ENCODE results near the gene MPPED2. TPM values are rescaled to one million over a fixed set of nuclear protein-coding genes. Genes with fewer than 3 reads are reported as not detected.
A peak's percentile ranks its signal among the peaks of the same experiment; 100 is the strongest.

Gene MPPED2
- total and polyA plus RNA-seq, 12 donors: 2.2 to 15.1 (median 10.4) TPM

DNA sequence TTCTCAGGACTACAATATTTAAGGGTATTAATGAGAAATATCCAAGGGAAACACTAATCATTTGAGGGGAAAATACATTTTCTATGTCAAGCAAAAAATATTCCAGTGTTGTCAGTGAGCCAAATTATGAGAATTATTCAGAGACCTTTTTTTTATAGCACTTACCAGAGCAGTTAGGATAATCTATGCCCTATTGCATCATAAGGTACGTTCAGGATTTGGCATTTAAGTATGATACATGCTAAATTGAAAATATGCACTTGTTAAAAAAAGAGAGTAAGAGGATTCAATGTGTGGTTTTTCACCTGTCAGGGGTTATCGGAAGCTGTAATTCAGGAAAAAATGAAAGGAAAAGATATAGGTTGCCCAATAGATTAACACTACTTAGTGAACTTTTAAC lies 17.2 kb upstream of the MPPED2 start:
- Histone ChIP-seq H3K27ac (no peak overlapping the region), H3K4me1 (no peaks in the 10 kb centered on the region)
- TF ChIP-seq, protein P1, sequence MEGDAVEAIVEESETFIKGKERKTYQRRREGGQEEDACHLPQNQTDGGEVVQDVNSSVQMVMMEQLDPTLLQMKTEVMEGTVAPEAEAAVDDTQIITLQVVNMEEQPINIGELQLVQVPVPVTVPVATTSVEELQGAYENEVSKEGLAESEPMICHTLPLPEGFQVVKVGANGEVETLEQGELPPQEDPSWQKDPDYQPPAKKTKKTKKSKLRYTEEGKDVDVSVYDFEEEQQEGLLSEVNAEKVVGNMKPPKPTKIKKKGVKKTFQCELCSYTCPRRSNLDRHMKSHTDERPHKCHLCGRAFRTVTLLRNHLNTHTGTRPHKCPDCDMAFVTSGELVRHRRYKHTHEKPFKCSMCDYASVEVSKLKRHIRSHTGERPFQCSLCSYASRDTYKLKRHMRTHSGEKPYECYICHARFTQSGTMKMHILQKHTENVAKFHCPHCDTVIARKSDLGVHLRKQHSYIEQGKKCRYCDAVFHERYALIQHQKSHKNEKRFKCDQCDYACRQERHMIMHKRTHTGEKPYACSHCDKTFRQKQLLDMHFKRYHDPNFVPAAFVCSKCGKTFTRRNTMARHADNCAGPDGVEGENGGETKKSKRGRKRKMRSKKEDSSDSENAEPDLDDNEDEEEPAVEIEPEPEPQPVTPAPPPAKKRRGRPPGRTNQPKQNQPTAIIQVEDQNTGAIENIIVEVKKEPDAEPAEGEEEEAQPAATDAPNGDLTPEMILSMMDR (IDR thresholded peaks at IDR 0.05): no peak

DNA sequence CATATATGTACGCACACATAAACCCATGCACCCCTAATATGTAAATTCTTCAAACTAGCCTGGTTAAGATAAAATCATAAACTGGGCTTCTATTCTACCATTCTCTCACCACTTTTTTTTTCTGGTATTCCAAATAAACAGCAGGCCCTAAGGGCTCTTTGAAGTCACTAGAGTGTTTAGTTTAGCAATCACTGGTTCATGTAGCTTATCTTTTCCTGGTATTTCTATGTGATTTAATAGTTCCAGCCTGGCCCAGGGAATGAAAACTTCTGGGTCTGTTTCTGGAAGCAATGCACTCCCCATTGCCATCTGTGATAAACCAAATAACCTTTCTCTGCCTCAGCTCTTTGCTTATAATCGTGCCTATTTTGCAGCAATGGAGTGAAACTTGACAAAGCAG lies 10.7 kb upstream of the MPPED2 start:
- WGBS, 2 donors: 71% methylated on average over 2 of the region's 2 CpGs
- TF ChIP-seq, protein P1 (IDR thresholded peaks at IDR 0.05): no peak
- no peaks in the 10 kb centered on the region for H3K9me3 ChIP-seq
- H3K4me1 ChIP-seq: peaks cover 0 to 6% (median 0%) of the 10 kb centered on the region in 9 donors
- no peak for ATAC-seq
- no peaks in the 10 kb centered on the region for H3K27me3 ChIP-seq
- no peaks in the 10 kb centered on the region for H3K36me3 ChIP-seq
- intact Hi-C loops (cut with DNase I): loop anchor here in 1 of 10 donors (10.0 kb wide), 1 partner anchor 258 kb away; no protein-coding TSS in a partner anchor
- no peak for DNase-seq
- H3K27ac ChIP-seq: no peak overlapping the region
- no peak overlapping the region for H3K4me3 ChIP-seq

More for the DNA sequence above, 17.2 kb upstream of the MPPED2 start:
- H3K4me3 ChIP-seq: no peak overlapping the region
- no peaks in the 10 kb centered on the region for H3K9me3 ChIP-seq
- intact Hi-C loops (cut with DNase I): no loop called here
- WGBS, 2 donors: 80 to 81% methylated on average over 2 of the region's 2 CpGs
- DNase-seq (no peak), ATAC-seq (no peak)
- no peaks in the 10 kb centered on the region for H3K27me3 ChIP-seq
- H3K36me3 ChIP-seq: no peaks in the 10 kb centered on the region

DNA sequence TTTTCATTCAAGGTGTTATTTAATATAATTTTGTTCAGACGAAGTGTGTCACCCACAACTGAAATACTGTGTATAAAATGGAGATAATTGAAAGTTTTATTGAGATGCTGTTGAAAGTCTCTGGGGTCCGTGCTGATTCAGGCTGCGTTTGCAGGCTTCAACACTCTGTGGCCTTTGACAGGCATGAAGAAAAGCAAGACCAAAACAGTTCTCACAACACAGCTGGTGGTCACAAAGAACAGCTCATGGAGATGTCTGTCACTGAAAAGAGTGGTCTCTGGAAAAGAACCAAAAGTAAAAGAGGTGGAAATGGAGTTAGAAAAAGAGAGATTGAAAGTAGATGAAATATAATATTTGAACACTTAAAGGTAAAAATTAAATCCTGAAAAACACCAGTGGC lies 9.8 kb upstream of the MPPED2 start:
- intact Hi-C loops (cut with DNase I): loop anchor here in 1 of 10 donors (10.0 kb wide), 1 partner anchor 259 kb away; no protein-coding TSS in a partner anchor
- WGBS, 2 donors: 67 to 72% methylated on average over 3 of the region's 3 CpGs

DNA sequence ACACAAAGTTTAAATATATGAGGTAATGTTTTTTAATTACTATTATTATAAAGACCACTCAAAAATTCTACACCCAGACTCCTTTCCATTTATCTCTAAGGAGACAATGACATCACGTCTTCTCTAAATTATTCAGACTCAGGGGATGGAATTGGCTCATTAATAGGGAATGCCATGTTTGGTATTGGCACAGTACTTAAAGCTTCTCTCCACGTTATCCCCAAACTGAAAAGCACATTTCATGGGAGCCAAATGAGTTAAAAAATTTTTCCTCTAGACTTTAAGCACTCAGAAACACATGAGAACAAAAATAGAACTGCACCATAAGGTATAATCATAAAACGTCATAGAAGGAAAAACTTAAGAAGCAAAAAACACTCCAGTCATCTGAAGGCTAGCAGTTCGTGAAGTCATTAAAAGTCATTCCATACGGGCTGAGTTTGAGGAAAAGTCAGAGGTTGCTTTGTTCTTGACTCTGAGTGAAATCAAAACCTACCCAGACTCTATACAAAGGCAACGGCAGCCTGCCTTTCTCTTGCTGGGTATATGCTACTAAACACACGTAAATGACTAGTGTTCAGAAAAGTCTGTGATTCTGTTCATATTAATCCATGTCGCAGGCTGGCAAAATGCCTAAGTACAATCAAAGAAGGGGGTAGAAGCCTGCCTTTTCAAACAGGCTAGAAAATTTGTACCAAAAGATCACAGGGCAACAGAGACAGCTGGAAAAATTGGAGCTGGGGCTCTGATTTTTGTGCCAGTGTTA lies 8.7 kb upstream of the MPPED2 start:
- ATAC-seq: no peak
- Histone ChIP-seq H3K27me3 (no peaks in the 10 kb centered on the region), H3K36me3 (no peaks in the 10 kb centered on the region), H3K9me3 (no peaks in the 10 kb centered on the region), H3K27ac (no peak overlapping the region), H3K4me1 (peaks cover 0 to 6% (median 0%) of the 10 kb centered on the region in 9 donors), H3K4me3 (peak overlapping the region in 2 of 10 donors; percentile 8)
- 51% methylated on average over 8 of the region's 8 CpGs for WGBS, 2 donors
- intact Hi-C loops (cut with DNase I): loop anchor here in 1 of 10 donors (10.0 kb wide), 1 partner anchor 260 kb away; no protein-coding TSS in a partner anchor
- TF ChIP-seq, protein P1 (IDR thresholded peaks at IDR 0.05): no peak
- no peak for DNase-seq

More for the DNA sequence above, 9.8 kb upstream of the MPPED2 start:
- ATAC-seq: no peak
- Histone ChIP-seq H3K4me3 (no peak overlapping the region), H3K27ac (no peak overlapping the region), H3K9me3 (no peaks in the 10 kb centered on the region), H3K27me3 (no peaks in the 10 kb centered on the region), H3K4me1 (peaks cover 0 to 6% (median 0%) of the 10 kb centered on the region in 9 donors), H3K36me3 (no peaks in the 10 kb centered on the region)
- TF ChIP-seq, protein P1 (IDR thresholded peaks at IDR 0.05): no peak
- DNase-seq: no peak

Data from heart right ventricle (tissue), 16 donors.